Activated CD8-positive, alpha-beta T cell treated with anti-CD3 and anti-CD28 coated beads for 36 hours (primary cell): ENCODE data around the gene SDHAF2. TPM values are rescaled to one million over a fixed set of nuclear protein-coding genes. Genes with fewer than 3 reads are reported as not detected.
"Not testable (repeated sequence)": the region's sequence is repeated elsewhere in the genome, so short reads cannot be mapped to it uniquely, and the experiment has no call there.

Source experiments
- ATAC-seq: fragments of 200-7000 bp; cut with Tn5 transposase; one replicate; pipeline ENCODE4 v1.10.0; 2021; ENCODE audit warnings: mild to moderate bottlenecking, moderate library complexity
- CTCF ChIA-PET: fragments of 350-600 bp; sonication (Branson Sonifier 250); formaldehyde crosslinking; loops from one replicate; lab custom pipeline; 2021; ENCODE audit warnings: antibody characterized with exemption; lab: Charles Lee
- POLR2A ChIA-PET: fragments of 350-600 bp; sonication (Branson Sonifier 250); formaldehyde crosslinking; loops from one replicate; lab custom pipeline; 2021; ENCODE audit warnings: antibody characterized with exemption; lab: Charles Lee
- DNase-seq: peaks from one replicate; pipeline ENCODE4 v3.0.0-alpha.2; 2020
- H3K27ac Mint-ChIP-seq: one replicate; pipeline ENCODE4 v1.8.0; 2021; ENCODE audit warnings: mild to moderate bottlenecking, mixed read lengths
- H3K27me3 Mint-ChIP-seq: one replicate; pipeline ENCODE4 v1.8.0; 2021; ENCODE audit warnings: mixed read lengths
- H3K36me3 Mint-ChIP-seq: one replicate; pipeline ENCODE4 v1.8.0; 2021; ENCODE audit warnings: low read depth, mixed read lengths
- H3K4me1 Mint-ChIP-seq: one replicate; pipeline ENCODE4 v1.8.0; 2021; ENCODE audit warnings: low read depth, mixed read lengths
- H3K4me3 Mint-ChIP-seq: one replicate; pipeline ENCODE4 v1.8.0; 2021; ENCODE audit warnings: mild to moderate bottlenecking, moderate library complexity, mixed read lengths
- H3K9me3 Mint-ChIP-seq: one replicate; pipeline ENCODE4 v1.8.0; 2021; ENCODE audit warnings: mixed read lengths
- intact Hi-C: fragments of 100-400 bp; cut with micrococcal nuclease; formaldehyde crosslinking; loops from one replicate; pipeline ENCODE4 v1.10.0; 2022
- total RNA-seq, 2 experiments: library from RNA; stranded (reverse); gene quantifications; one replicate each; pipeline ENCODE4 v1.2.3, GENCODE V29; 2021
- TF ChIP-seq, protein P1 (sequence below): fragments of 200-600 bp; IDR thresholded peaks from one replicate; pipeline ENCODE4 v1.8.0; 2022; ENCODE audit warnings: antibody characterized with exemption, mild to moderate bottlenecking

The SDHAF2 gene
- total RNA-seq, 2 experiments from 2014 or later: 33.6 to 35.3 TPM

DNA sequence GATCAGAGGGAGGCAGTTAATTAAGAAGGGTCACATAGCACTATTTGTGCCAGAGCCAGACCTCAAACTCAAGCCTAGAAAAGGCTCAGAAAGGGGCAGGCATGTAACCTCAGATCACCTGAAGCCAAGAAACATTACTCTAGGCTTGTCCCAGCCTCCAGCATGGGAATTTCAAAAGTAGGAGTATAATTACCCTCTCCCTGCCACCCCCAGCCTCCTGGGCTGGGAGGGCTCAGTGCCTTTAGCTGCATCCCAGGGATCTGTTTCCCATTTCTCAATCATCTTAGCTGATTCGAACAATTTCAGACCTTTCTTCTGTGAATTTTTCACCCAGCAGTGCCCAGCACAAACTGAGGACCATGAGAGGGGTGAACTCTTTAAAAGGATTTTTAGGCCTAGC lies 45.5 kb downstream of the SDHAF2 start:
- no peaks in the 10 kb centered on the region for H3K9me3 Mint-ChIP-seq
- H3K27ac Mint-ChIP-seq: no peak overlapping the region
- ChIA-PET CTCF (interaction anchor here (1.3 to 16.7 kb wide), 6 partner anchors 26 to 163 kb away, joined by 3 to 253 read pairs (median 4); no protein-coding TSS in a partner anchor), POLR2A (interaction anchor here (1.3 kb wide), 1 partner anchor 46 kb away, joined by 3 read pairs; no protein-coding TSS in a partner anchor)
- intact Hi-C loops: loop anchor here (5.0 kb wide), 1 partner anchor 152 kb away; no protein-coding TSS in a partner anchor
- H3K4me1 Mint-ChIP-seq: peaks cover 13% of the 10 kb centered on the region
- ATAC-seq (no peak), DNase-seq (no peak)
- no peak overlapping the region for H3K4me3 Mint-ChIP-seq
- TF ChIP-seq, protein P1, sequence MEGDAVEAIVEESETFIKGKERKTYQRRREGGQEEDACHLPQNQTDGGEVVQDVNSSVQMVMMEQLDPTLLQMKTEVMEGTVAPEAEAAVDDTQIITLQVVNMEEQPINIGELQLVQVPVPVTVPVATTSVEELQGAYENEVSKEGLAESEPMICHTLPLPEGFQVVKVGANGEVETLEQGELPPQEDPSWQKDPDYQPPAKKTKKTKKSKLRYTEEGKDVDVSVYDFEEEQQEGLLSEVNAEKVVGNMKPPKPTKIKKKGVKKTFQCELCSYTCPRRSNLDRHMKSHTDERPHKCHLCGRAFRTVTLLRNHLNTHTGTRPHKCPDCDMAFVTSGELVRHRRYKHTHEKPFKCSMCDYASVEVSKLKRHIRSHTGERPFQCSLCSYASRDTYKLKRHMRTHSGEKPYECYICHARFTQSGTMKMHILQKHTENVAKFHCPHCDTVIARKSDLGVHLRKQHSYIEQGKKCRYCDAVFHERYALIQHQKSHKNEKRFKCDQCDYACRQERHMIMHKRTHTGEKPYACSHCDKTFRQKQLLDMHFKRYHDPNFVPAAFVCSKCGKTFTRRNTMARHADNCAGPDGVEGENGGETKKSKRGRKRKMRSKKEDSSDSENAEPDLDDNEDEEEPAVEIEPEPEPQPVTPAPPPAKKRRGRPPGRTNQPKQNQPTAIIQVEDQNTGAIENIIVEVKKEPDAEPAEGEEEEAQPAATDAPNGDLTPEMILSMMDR: no peak
- H3K27me3 Mint-ChIP-seq: no peaks in the 10 kb centered on the region
- H3K36me3 Mint-ChIP-seq: peaks cover 6% of the 10 kb centered on the region

DNA sequence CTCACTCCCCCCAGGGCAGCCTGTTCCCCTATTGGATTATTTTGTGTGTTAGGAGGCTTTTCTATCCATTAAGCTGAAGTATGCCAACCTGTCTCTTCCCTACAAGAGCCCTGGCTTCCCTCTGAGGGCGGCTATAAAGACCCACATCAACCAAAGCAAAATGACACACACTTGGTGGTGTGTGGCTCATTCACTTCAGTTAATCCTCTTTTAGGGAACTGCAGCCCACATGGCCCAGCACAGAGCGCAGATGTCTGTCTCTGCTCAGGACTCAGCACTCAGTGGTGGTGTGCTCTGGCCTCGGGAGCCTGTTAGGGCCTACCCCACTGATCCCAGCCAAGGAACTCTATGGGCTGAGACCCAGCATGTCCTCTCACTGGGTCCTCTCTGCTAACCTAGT lies 46.4 kb downstream of the SDHAF2 start:
- DNase-seq: no peak
- POLR2A ChIA-PET: no interaction called here

DNA sequence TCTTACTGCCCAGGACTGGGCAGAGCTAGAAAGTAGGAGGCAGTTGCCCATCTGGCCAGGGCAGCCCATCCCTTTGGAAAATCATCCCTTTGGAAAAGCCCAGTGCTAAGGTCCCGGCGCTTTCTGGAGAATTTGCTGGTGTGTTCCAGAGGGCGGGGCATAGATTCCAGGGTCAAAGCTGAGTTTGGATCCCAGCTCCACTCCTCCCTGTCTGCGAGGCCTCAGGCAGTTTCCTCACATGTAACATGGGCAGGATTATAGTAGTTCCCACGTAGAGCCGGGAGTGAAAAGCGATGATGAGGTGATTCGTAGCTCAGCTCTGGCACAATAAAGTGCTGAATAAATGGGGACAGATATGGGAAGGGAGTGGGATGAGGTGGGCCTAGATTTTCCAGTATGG lies 47.2 kb downstream of the SDHAF2 start:
- H3K4me1 Mint-ChIP-seq: peaks cover 15% of the 10 kb centered on the region
- POLR2A ChIA-PET: no interaction called here
- no peak for DNase-seq

More for the DNA sequence above, 46.4 kb downstream of the SDHAF2 start:
- CTCF ChIA-PET: interaction anchor here (0.7 to 16.7 kb wide), 13 partner anchors 8 to 257 kb away, joined by 3 to 253 read pairs (median 4); partner anchors contain the start of gene LRRC10B
- no peak overlapping the region for H3K4me3 Mint-ChIP-seq
- TF ChIP-seq, protein P1: no peak
- peaks cover 14% of the 10 kb centered on the region for H3K4me1 Mint-ChIP-seq
- H3K36me3 Mint-ChIP-seq: peaks cover 6% of the 10 kb centered on the region
- no peak overlapping the region for H3K27ac Mint-ChIP-seq
- no peaks in the 10 kb centered on the region for H3K9me3 Mint-ChIP-seq
- peaks cover under 1% of the 10 kb centered on the region for H3K27me3 Mint-ChIP-seq
- intact Hi-C loops: loop anchor here (5.0 kb wide), 1 partner anchor 151 kb away; no protein-coding TSS in a partner anchor
- ATAC-seq: no peak

DNA sequence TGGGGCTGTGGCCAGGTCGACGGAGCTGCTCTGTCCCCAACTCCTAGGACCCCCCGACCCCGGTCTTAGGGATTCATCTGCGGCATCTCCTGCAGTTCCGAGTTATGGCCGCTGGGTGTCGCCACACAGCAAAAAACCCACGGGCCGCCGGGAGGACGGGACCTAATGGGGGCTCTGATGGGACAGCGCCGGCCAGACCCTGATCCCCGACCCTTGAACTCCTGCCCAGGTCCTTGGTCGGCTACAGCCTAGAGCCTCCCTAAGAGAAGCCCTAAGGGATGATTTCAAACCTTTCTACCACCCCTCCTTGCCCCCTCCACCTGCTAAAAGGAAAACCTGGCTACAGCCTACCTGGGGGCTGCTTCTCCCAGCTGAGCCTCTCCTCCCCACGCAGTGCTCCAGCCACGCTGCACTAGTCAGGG lies 47.8 kb downstream of the SDHAF2 start:
- Mint-ChIP-seq H3K27ac (no peak overlapping the region), H3K36me3 (peaks cover 4% of the 10 kb centered on the region), H3K4me3 (no peak overlapping the region), H3K4me1 (peaks cover 15% of the 10 kb centered on the region), H3K9me3 (no peaks in the 10 kb centered on the region), H3K27me3 (peaks cover 2% of the 10 kb centered on the region)
- peak; percentile 70 for DNase-seq
- ChIA-PET CTCF (interaction anchor here (0.6 to 16.7 kb wide), 23 partner anchors 9 to 237 kb away, joined by 3 to 253 read pairs (median 5); partner anchors contain the start of gene LRRC10B), POLR2A (interaction anchor here (1.5 to 2.5 kb wide), 2 partner anchors 31 to 39 kb away, joined by 3 to 7 read pairs; partner anchors contain the start of gene LRRC10B)
- intact Hi-C loops: loop anchor here (2.0 to 5.0 kb wide), 2 partner anchors 39 to 150 kb away; no protein-coding TSS in a partner anchor
- TF ChIP-seq, protein P1: peak; percentile 94
- ATAC-seq: peak; percentile 64

More for the DNA sequence above, 47.2 kb downstream of the SDHAF2 start:
- Mint-ChIP-seq H3K27me3 (peaks cover 2% of the 10 kb centered on the region), H3K36me3 (peaks cover 6% of the 10 kb centered on the region), H3K9me3 (no peaks in the 10 kb centered on the region), H3K4me3 (no peak overlapping the region), H3K27ac (no peak overlapping the region)
- TF ChIP-seq, protein P1: no peak
- no peak for ATAC-seq
- intact Hi-C loops: loop anchor here (5.0 kb wide), 1 partner anchor 150 kb away; no protein-coding TSS in a partner anchor
- CTCF ChIA-PET: interaction anchor here (0.7 to 16.7 kb wide), 18 partner anchors 8 to 256 kb away, joined by 3 to 253 read pairs (median 4); partner anchors contain the start of gene LRRC10B

DNA sequence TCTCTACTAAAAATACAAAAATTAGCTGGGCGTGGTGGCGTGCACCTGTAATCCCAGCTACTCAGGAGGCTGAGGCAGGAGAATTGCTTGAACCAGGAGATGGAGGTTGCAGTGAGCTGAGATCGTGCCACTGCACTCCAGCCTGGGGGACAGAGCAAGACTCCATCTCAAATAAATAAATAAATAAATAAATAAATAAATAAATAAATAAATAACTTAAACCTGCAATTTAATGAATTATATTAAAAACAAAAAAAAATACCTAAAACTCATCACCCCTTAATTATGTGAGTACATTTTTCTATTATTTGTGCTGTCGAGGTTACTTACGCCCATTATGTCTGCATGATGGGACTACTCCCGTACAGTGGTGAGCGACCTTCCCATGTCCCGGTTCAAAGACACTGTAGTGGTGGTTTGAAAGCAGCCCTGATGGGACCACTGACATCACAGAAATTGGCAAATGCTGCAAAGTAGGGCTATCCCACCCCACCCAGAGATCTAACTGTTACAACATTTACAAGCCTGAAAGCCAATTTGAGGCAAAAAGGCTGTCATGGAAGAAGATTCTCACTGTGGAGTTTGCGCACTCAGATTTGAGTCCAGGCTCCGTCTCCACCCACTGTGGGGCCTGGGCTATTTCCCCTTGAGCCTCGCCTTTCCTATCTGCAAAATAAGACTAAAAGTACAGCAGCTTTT lies 49.6 kb downstream of the SDHAF2 start:
- H3K27me3 Mint-ChIP-seq, H3K4me3 Mint-ChIP-seq, ATAC-seq, H3K36me3 Mint-ChIP-seq, H3K9me3 Mint-ChIP-seq, H3K27ac Mint-ChIP-seq, H3K4me1 Mint-ChIP-seq, DNase-seq: not testable (repeated sequence)
- ChIA-PET CTCF (interaction anchor here (1.3 to 16.7 kb wide), 10 partner anchors 8 to 159 kb away, joined by 3 to 253 read pairs (median 5); partner anchors contain the start of gene LRRC10B), POLR2A (interaction anchor here (2.5 kb wide), 1 partner anchor 37 kb away, joined by 7 read pairs; no protein-coding TSS in a partner anchor)
- intact Hi-C loops: loop anchor here (2.0 to 5.0 kb wide), 2 partner anchors 37 to 148 kb away; no protein-coding TSS in a partner anchor
